SU-DHL-6 (cell line): ENCODE data around the gene CBX1.

Experiments
- H2AFZ ChIP-seq: fragments of 200-600 bp; sonication (generic); 2 replicates; pipeline ENCODE4 v1.6.1; 2014; ENCODE audit warnings: low read depth, mild to moderate bottlenecking, moderate library complexity, mixed read lengths, antibody characterized with exemption, low read length; ENCODE audit not compliant: severe bottlenecking
- H3F3A ChIP-seq: fragments of 200-600 bp; shearing (Covaris generic); 2 replicates; pipeline ENCODE4 v1.6.0; 2016; ENCODE audit warnings: antibody characterized with exemption, mild to moderate bottlenecking; ENCODE audit not compliant: insufficient read depth
- H3K27ac ChIP-seq: fragments of 200-600 bp; sonication (generic); 2 replicates; pipeline ENCODE4 v1.5.1; 2016; ENCODE audit warnings: low read depth, mild to moderate bottlenecking, low read length, moderate library complexity, mixed read lengths
- H3K27me3 ChIP-seq: fragments of 200-600 bp; sonication (generic), shearing (Covaris generic); 2 replicates; pipeline ENCODE4 v1.6.0; 2014; ENCODE audit warnings: mild to moderate bottlenecking, low read length
- H3K36me3 ChIP-seq: fragments of 200-600 bp; sonication (generic); 2 replicates; pipeline ENCODE4 v1.6.1; 2014; ENCODE audit warnings: mild to moderate bottlenecking, low read length, mixed read lengths
- H3K4me2 ChIP-seq: fragments of 300-600, 200-600 bp; shearing (Covaris generic), sonication (generic); 2 replicates; pipeline ENCODE4 v1.6.0; 2014; ENCODE audit warnings: low read length, low read depth, mild to moderate bottlenecking; ENCODE audit not compliant: poor library complexity, severe bottlenecking
- H3K4me3 ChIP-seq: fragments of 200-600 bp; sonication (generic); 2 replicates; pipeline ENCODE4 v1.5.1; 2014; ENCODE audit warnings: antibody characterized with exemption, low read length, mild to moderate bottlenecking, mixed read lengths; ENCODE audit not compliant: insufficient read depth, poor library complexity, severe bottlenecking
- H3K79me2 ChIP-seq: fragments of 200-600 bp; sonication (generic); 2 replicates; pipeline ENCODE4 v1.6.1; 2014; ENCODE audit warnings: mild to moderate bottlenecking, low read length, moderate library complexity; ENCODE audit not compliant: insufficient read depth
- H3K9ac ChIP-seq: fragments of 200-600 bp; sonication (generic); 2 replicates; pipeline ENCODE4 v1.7.0; 2014; ENCODE audit warnings: mild to moderate bottlenecking, low read length
- H3K9me2 ChIP-seq: fragments of 200-600 bp; sonication (generic); replicated peaks from 2 replicates; pipeline ENCODE4 v1.6.1; 2014; ENCODE audit warnings: low read length; ENCODE audit not compliant: insufficient read depth
- H3K9me3 ChIP-seq: fragments of 200-600 bp; sonication (generic); 2 replicates; pipeline ENCODE4 v1.6.1; 2014; ENCODE audit warnings: low read length, mixed read lengths; ENCODE audit not compliant: insufficient read depth
- H4K20me1 ChIP-seq: fragments of 200-600 bp; sonication (generic); 2 replicates; pipeline ENCODE4 v1.6.1; 2014; ENCODE audit warnings: low read depth, mild to moderate bottlenecking, antibody characterized with exemption, low read length, moderate library complexity, mixed read lengths
- EZH2phosphoT487 ChIP-seq: fragments of 200-600 bp; sonication (generic), shearing (Covaris generic); conservative IDR thresholded peaks from 2 replicates; pipeline ENCODE4 v1.6.1; 2018; ENCODE audit warnings: mild to moderate bottlenecking, antibody characterized with exemption, low read length, moderate library complexity, mixed read lengths
- TF ChIP-seq, protein P1 (sequence below): fragments of 200-600 bp; sonication (generic); IDR thresholded peaks from one replicate; pipeline ENCODE4 v1.5.1; 2017; ENCODE audit warnings: antibody characterized with exemption, mild to moderate bottlenecking, low read length, moderate library complexity; ENCODE audit not compliant: insufficient read depth, poor library complexity, severe bottlenecking

Gene CBX1

GRCh38 chr17:48031966-48032365 is 69.3 kb downstream of the CBX1 start:
- Histone ChIP-seq H3K36me3 (no peaks in the 10 kb centered on the region), H3K27me3 (no peaks in the 10 kb centered on the region), H3K79me2 (no peaks in the 10 kb centered on the region), H3K9ac (no peak overlapping the region), H3F3A (no peaks in the 10 kb centered on the region), H3K9me2 (no peaks in the 10 kb centered on the region), H3K9me3 (no peaks in the 10 kb centered on the region), H3K4me2 (no peak overlapping the region), H4K20me1 (no peaks in the 10 kb centered on the region), H2AFZ (no peak overlapping the region), H3K4me3 (no peak overlapping the region), H3K27ac (no peak overlapping the region)
- no peak for TF ChIP-seq EZH2phosphoT487
- TF ChIP-seq, protein P1, sequence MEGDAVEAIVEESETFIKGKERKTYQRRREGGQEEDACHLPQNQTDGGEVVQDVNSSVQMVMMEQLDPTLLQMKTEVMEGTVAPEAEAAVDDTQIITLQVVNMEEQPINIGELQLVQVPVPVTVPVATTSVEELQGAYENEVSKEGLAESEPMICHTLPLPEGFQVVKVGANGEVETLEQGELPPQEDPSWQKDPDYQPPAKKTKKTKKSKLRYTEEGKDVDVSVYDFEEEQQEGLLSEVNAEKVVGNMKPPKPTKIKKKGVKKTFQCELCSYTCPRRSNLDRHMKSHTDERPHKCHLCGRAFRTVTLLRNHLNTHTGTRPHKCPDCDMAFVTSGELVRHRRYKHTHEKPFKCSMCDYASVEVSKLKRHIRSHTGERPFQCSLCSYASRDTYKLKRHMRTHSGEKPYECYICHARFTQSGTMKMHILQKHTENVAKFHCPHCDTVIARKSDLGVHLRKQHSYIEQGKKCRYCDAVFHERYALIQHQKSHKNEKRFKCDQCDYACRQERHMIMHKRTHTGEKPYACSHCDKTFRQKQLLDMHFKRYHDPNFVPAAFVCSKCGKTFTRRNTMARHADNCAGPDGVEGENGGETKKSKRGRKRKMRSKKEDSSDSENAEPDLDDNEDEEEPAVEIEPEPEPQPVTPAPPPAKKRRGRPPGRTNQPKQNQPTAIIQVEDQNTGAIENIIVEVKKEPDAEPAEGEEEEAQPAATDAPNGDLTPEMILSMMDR, result no peak

DNA sequence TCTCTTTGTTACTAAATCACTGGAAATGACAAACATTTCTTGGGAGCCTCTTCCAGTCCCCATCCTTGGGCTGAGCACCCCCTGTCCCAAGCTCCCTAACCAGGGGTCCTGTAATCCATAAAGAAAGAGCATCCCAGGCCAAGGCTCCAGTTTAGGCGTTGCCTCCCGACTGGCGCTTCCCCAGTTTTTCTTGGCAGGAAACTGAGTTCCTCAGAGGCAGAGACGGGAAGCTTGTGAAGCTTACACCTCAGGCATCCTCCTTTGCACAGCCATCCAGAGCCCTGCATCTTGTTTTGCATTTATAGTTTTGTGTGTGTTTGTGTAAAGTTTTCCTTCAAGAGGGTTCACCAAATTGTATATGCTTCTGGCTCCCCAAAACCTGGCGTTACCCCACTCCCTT is 70.7 kb downstream of the CBX1 start:
- no peak overlapping the region for H3K9ac ChIP-seq
- no peak overlapping the region for H2AFZ ChIP-seq
- H3K9me3 ChIP-seq, result no peaks in the 10 kb centered on the region
- no peak overlapping the region for H3K27ac ChIP-seq
- no peaks in the 10 kb centered on the region for H3K36me3 ChIP-seq
- no peaks in the 10 kb centered on the region for H3F3A ChIP-seq
- H3K27me3 ChIP-seq, result no peaks in the 10 kb centered on the region
- no peaks in the 10 kb centered on the region for H3K9me2 ChIP-seq
- H4K20me1 ChIP-seq, result no peaks in the 10 kb centered on the region
- no peak overlapping the region for H3K4me3 ChIP-seq
- no peak overlapping the region for H3K4me2 ChIP-seq
- H3K79me2 ChIP-seq, result no peaks in the 10 kb centered on the region
- no peak for TF ChIP-seq EZH2phosphoT487
- TF ChIP-seq, protein P1, result no peak

- H3F3A ChIP-seq, result no peaks in the 10 kb centered on the region
- no peaks in the 10 kb centered on the region for H4K20me1 ChIP-seq
- H3K9me2 ChIP-seq, result no peaks in the 10 kb centered on the region
- H2AFZ ChIP-seq, result no peak overlapping the region
- H3K27ac ChIP-seq, result no peak overlapping the region
- H3K27me3 ChIP-seq, result no peaks in the 10 kb centered on the region
- H3K9ac ChIP-seq, result no peak overlapping the region
- no peaks in the 10 kb centered on the region for H3K36me3 ChIP-seq
- H3K4me2 ChIP-seq, result no peak overlapping the region
- TF ChIP-seq, protein P1, result no peak
- TF ChIP-seq EZH2phosphoT487, result no peak
- no peak overlapping the region for H3K4me3 ChIP-seq
- H3K9me3 ChIP-seq, result no peaks in the 10 kb centered on the region
- H3K79me2 ChIP-seq, result no peaks in the 10 kb centered on the region
Measured at GRCh38 chr17:48028736-48029135, 72.5 kb downstream of the CBX1 start.
